ENCODE data around the gene NKAIN2.

Gene NKAIN2

GRCh38 chr6:124040655-124041054 is 237.0 kb downstream of the NKAIN2 start:
- DNase-seq, result no peak

- DNase-seq, result no peak
These were observed 248.5 kb downstream of the NKAIN2 start for GRCh38 chr6:124052120-124052519.

- DNase-seq, result no peak
These were observed 249.7 kb downstream of the NKAIN2 start for GRCh38 chr6:124053315-124053714.

GRCh38 chr6:124054034-124054433 is 250.4 kb downstream of the NKAIN2 start:
- no peak for DNase-seq

- DNase-seq, result no peak
These were observed 251.7 kb downstream of the NKAIN2 start for GRCh38 chr6:124055395-124055794.

GRCh38 chr6:124055963-124056362 is 252.3 kb downstream of the NKAIN2 start:
- no peak for DNase-seq

GRCh38 chr6:124056407-124057334 is 253.0 kb downstream of the NKAIN2 start:
- DNase-seq, result no peak

GRCh38 chr6:124057461-124057860 is 253.8 kb downstream of the NKAIN2 start:
- no peak for DNase-seq

GRCh38 chr6:124064317-124065113 is 260.9 kb downstream of the NKAIN2 start:
- DNase-seq, result no peak

GRCh38 chr6:124066269-124066668 is 262.6 kb downstream of the NKAIN2 start:
- no peak for DNase-seq

- no peak for DNase-seq
These were observed 263.4 kb downstream of the NKAIN2 start for GRCh38 chr6:124066946-124067552.

- DNase-seq, result no peak
These were observed 265.7 kb downstream of the NKAIN2 start for GRCh38 chr6:124069230-124069950.

GRCh38 chr6:124073021-124073420 is 269.4 kb downstream of the NKAIN2 start:
- no peak for DNase-seq

- DNase-seq, result no peak
These were observed 270.3 kb downstream of the NKAIN2 start for GRCh38 chr6:124073820-124074587.

- DNase-seq, result no peak
These were observed 270.9 kb downstream of the NKAIN2 start for GRCh38 chr6:124074606-124075005.

GRCh38 chr6:124076336-124077048 is 272.8 kb downstream of the NKAIN2 start:
- no peak for DNase-seq

- no peak for DNase-seq
These were observed 274.5 kb downstream of the NKAIN2 start for GRCh38 chr6:124078169-124078568.

GRCh38 chr6:124080483-124080882 is 276.8 kb downstream of the NKAIN2 start:
- no peak for DNase-seq

- DNase-seq, result no peak
These were observed 286.8 kb downstream of the NKAIN2 start for GRCh38 chr6:124090491-124090890.

- DNase-seq, result no peak
These were observed 295.9 kb downstream of the NKAIN2 start for GRCh38 chr6:124099520-124099919.

GRCh38 chr6:124110514-124110913 is 306.8 kb downstream of the NKAIN2 start:
- DNase-seq, result no peak

Measured in activated CD4-positive, alpha-beta T cell treated with anti-CD3 and anti-CD28 coated beads, Interleukin-2, amount 50 U/mL, for 1 hour (primary cell).